ENCODE data around the gene TDRD10.

GRCh38 chr1:154483941-154484803 lies 17.8 kb upstream of the TDRD10 start:
- TF ChIP-seq CTCF (IDR thresholded peaks at IDR 0.05) (no peak), POLR2A (IDR thresholded peaks at IDR 0.05) (no peak)

All from lower leg skin (tissue), 3 donors.